ENCODE results near the gene AIFM2.
A peak's percentile ranks its signal among the peaks of the same experiment; 100 is the strongest.

GRCh38 chr10:70084189-70084588 lies 48.4 kb downstream of the AIFM2 start:
- TF ChIP-seq HNF4A (conservative IDR thresholded peaks at IDR 0.05) (no peak), CTCF (IDR thresholded peaks at IDR 0.05; ENCODE audit: low read depth, low read length, missing input control) (peak; percentile 33), REST (IDR thresholded peaks at IDR 0.05) (no peak), TAF1 (conservative IDR thresholded peaks at IDR 0.05) (no peak), SP1 (IDR thresholded peaks at IDR 0.05) (no peak), YY1 (IDR thresholded peaks at IDR 0.05) (no peak), RXRA (IDR thresholded peaks at IDR 0.05) (no peak), MAX (IDR thresholded peaks at IDR 0.05) (no peak), GABPA (IDR thresholded peaks at IDR 0.05 in 1 of 2, conservative IDR thresholded peaks at IDR 0.05 in 1 of 2) (no peak)

All from liver (tissue), 3 donors.